ENCODE measurements around the gene VPS41. TPM values are rescaled to one million over a fixed set of nuclear protein-coding genes. Genes with fewer than 3 reads are reported as not detected.

The VPS41 gene
- total RNA-seq, 1 donor from 2014 or later, result 53.1 TPM

DNA sequence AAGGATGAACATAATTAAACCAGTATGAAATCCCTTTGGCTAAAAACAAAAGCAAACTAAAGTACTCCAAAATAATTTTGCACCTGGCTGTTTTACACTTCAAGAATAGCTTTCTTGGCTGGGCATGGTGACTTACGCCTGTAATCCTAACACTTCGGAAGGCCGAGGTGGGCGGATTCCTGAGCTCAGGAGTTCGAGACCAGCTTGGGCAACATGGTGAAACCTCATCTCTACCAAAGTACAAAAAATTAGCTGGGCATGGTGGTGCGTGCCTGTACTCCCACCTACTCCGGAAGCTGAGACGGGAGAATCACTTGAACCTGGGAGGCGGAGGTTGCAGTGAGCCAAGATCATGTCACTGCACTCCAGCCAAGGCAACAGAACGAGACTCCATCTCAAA, 185.7 kb downstream of the VPS41 start:
- no peak for DNase-seq

DNA sequence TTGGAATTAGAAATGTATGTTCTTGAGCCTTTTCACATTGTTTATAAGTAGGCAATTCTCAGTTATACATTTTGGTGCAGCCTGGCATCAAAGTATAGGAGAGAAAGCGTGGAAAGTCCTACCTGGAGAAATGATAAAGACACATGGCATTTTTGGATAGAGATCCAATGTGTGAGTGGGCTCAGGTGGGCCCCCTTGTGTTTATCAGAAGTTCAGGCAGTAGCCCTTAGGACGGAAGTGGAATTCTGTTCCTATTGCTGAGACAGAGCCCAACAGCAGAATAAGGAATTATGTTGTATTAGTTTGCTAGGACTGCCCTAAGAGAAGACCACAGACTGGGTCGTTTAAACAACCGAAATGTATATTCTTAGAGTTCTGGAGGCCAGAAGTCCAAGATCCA, 192.6 kb downstream of the VPS41 start:
- no peak for DNase-seq

DNA sequence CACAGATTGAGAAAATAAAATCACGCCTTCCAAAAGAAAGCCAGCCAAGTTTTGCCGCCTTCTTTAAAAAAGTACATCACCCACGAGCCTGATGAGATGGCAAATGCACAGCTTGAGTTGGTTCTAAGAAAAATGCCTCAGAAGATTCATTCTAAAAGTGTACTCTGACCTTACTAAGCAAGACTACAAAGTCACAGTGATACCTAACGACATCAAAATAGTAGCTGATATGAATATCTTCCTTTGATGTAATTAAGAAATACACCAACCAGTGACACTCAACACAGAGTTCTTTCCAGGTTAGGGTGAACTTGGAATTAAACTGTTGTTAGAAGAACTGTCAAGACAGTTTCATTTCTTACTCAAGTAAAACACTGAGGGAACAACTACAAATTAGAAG, 199.9 kb downstream of the VPS41 start:
- no peak for DNase-seq

DNA sequence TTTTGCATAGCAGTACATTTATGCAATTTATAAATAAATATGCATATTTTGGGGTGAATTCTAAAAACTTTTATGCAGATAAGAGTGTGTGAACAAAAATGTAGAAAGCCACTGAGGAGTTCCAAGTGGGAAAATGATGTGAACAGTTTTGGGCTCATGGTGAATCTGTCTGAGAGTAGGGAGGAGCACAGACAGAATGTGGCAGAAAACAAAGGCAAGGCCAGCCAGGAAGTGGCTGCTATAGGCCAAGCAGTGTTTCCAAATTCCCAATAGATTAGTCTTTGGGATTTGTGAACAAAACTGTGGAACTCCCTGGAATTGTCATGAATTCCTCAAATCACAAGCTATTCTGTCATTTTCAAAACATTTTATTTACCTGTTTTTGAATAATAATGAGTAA, 204.2 kb downstream of the VPS41 start:
- DNase-seq, result no peak

DNA sequence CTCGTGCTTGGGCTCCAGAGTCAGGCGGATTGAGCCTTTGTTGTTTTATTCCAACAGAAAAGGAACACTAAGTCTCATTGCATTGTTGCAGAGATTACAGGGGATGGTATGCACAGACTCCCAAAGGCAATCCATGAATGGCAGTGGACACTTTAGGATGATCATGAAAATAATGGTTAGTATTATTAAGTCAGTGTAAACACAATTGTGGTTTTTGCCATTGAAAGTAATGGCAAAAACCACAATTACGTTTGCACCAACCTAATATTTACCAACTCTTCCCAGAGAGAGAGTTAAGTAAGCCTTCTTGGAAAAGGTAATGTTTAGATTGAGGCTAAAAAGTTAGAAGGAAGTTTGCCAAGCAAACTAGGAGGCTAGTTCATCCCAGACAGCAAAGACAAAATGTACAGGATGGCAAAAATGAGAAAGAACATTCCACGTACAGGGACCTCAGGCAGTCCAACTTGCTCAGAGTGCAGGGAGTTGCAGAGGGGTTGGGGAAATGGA, 204.9 kb downstream of the VPS41 start:
- DNase-seq, result no peak

DNA sequence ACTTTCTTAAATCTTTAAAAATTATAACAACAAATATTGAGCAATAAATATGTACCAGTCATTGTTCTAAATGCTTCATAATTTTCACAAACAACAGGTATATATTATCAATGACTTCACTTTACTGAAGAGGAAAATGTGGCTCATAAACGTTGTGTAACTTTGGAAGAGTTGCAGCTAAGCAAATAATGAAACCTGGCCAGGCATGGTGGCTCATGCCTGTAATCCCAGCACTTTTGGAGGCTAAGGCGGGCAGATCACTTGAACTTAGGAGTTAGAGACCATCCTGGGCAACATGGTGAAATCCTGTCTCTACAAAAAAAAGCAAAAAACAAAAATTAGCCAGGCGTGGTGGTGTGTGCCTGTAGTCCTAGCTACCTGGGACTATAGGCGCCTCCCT, 205.9 kb downstream of the VPS41 start:
- no peak for DNase-seq

DNA sequence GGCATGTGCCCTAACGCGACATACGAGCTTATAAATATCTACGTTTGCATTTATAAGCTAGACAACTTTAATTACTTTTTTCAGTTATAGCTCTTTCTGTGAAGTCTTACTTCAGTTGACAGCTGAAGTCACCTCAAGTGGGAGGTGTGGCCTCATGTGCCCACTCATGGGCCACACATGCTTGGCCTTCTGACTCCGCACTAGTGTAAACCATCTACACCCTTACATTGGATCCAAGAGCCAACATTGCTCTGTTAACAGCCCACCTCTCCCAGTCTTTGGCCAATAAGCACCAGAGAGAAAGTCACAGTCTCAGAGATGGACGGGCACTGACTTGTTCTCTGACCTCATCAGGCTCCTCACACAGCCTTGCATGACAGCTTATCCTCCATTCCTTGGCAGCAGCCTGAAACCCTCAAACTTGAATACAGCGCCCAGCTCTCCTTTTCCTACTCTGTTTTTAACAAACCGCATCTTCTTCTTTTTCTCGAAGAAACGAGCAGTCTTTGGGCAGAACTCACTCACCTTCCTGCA, 206.9 kb downstream of the VPS41 start:
- DNase-seq, result no peak

DNA sequence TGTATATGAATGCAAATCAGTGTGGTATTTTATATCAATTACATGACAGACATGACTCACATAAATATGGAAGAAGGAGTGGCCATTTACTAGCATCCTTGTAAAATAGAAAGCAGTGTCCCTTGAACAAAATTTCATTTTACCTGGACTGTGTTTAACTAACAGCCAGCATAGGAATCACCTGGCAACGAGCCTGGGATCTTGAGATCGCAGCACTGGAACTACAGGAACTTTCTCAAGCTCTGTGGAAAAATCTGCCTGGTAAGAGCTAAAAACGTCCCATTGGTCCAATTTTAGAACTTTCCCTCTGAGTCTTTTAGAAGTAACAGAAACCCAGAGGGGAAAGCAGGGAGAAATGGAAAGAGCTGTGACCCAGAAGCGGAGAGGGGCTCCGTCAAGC, 208.9 kb downstream of the VPS41 start:
- DNase-seq, result no peak

DNA sequence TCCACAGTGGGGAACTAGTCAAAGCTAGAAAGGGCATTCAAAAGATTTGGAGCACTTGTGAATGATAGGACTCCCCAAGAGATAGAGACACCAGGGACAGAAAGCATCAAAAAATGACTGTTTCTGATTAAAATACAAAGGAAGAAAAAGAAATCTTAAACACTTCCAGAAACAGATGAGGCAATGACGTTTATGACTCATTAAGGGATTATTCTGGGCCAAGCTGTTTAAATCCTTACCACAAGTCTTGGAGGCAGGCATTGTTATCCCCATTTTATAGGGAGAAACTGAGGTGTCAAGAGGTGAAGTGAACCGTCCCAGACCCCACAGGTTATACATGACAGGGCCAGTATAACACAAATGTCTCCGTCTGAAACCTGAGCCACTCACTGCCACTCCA, 209.5 kb downstream of the VPS41 start:
- no peak for DNase-seq

DNA sequence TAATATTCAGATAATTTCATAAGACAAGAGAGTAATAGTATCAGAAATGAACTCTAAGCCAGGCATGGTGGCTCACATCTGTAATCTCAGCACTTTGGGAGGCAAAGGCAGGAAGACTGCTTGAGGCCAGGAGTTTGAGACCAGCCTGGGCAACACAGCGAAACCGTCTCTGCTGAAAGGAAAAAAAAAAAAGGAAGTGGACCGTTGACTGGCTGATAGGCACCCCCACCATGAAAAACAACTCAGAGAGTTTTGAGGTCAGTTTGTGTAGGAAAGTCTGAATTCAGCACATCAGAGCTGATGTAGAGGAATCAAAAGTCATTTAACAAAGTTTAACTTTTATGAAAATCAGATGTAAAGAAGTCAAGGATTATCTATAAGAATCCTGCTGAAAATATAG, 214.7 kb downstream of the VPS41 start:
- no peak for DNase-seq

DNA sequence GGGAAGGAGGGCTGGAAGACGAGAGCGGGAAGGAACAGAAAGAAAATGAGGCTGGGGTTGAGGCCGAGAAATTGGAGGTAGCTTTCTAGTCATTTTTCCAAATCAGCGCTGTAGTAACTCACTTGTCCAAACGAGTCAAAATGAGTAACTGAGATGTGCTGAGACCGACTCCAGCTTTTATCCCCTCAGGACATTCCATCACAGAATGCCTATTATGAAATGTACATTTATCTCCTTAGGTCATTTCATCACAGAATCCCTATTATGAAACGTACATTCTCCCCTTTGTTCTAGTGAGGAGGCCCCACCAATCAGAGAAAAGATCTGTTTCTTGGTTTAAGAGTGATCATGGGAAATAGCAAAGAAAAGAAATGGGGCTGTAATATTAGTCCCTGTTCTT, 222.1 kb downstream of the VPS41 start:
- DNase-seq, result no peak

DNA sequence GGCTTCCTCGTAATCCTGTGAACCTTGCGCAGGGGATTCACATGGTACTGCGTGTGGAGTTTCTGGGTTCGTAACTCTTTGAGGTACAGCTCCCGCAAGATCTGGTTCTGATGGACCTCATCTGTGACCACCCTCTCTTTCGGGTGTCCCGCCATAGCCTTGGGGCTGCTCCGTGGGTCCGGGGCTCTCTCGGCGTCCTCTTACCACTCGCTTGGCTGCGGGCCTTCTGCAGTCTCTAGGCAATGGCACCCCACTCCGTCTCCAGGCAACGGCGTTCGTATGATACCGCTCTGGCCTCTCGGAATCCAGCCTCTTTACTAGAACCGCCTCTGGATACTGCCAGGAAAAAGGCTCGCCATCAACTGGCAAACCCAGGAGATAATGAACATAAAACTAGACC, 223.1 kb downstream of the VPS41 start:
- DNase-seq, result no peak

DNA sequence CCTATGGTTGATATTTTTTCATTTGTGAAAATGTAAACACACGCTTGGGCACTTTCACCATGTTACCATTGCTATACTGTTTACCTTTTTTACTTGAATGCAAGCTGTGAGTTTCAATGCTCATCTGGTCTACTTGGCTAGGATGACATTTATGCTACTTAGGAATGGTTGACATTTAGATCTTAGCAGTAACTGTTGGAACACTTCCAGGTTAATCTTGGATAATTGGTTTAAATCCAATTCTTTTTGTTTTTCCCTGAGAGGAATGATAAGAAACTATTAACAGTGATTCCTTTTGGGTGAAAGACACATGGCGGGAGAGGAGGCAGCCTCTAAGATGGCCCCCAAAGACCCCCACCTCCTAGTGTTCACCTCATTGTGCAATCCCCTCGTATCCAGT, 226.4 kb downstream of the VPS41 start:
- no peak for DNase-seq

DNA sequence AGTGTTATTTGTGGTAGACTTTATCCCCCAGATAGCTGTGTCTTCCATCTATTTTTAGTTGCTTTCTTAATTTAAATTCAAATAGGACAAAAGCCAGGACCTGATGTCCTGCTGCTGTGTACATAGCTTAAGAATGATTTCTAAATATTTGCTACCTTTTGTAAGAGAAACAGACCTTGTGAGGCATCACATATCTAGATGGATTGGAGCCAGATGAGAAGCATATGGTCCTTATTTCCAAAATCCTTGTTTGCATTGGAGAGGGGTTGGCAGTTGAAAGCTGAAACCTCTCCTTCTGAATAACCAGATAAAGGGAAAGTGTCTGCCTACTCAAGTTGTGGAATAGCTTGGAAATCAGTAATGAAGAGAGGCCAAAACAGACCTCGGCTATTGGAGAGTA, 227.1 kb downstream of the VPS41 start:
- no peak for DNase-seq

DNA sequence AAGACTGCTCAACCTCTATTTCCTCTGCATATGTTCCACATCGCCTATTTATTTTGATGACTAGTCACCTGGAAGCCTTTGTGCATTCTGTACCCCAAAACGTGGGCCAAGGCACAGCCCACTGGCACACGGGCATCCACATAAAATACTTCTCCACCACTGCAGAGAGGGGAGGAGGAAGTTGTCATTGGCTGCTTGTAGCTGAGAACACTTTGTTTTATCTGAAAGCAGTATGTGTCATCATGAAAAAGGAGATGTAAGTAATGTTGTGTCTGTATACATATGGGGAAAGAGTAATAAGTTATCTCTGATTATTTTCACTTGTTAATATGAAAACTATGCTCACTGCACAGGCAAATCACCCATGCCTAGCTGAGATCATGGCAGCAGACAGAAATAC, 229.6 kb downstream of the VPS41 start:
- DNase-seq, result no peak

DNA sequence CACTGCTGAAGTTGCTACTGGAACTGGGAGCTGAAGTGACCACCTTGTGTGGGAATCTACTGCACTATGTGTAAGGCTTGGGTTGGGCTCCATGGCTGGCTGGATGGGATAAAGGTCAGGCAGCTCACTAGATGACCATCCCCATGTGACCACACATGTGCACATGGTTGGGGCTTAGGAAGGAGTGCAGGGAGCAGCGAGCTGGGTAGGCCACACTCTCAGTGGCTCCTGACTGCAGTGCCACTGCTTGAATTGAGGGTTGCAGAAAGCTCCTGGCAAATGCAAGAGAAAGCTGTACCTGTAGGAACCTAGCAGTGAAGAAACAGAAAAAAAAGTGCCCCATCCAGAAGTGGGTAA, 230.3 kb downstream of the VPS41 start:
- DNase-seq, result no peak

DNA sequence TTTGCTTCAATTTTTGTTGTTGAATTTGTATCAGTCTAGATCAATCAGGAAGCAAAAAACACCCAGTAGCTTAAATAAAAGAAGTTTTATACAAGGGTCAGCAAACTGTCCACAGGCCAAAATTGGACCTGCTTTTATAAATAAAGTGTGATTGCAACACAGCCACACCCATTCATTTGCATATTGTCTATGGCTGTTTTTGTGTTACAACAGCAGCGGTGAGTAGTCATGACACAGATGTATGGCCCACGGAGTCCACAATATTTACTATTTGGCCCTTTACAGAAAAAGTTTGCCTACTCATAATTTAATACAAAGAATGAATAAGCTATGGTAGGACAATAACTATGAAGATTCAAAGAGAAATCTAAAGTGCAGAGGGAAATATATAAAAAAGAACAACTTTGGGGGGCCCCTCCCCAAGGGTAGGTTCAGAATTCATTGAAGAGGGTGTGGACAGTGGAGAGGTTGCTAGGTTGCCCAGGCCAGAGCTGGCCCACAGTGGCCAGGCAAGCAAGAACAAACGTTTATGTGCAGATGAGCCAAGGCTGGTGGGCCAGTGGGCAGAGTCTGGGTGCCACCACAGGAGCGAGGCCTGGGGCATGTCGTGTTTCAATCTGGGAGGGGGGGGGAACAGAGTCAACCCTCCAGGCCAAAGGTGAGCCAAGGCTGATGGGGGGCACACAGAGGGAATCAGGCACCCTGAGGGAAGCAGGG, 230.9 kb downstream of the VPS41 start:
- no peak for DNase-seq

DNA sequence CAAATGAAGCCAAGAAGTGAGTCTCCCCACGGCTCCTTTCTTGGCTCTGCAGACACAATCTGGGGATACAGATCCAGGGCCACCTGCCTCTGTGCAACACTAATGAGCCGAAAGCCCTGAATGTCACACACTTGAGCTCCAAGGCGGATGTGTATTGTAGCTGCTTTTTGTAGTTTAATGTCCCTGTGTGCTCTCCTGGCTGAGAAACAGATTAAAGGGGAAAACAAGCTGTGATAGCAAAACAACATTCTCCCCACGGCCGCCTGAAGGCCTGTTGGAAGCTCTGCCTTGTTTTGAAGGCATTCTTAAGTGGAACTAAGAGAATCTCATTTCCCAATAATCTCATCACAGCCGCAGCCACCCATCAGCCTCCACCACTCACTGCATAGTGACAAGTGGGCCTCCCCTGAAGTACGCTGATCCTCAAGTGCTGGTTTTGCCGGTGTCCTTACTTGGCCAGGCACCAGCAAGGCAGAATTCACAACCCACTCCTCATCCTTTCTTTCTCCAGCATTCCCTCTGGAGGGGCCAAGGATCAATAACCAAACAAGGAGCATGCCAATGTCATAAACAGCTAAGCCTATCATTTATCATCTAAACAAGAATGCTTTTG, 233.4 kb downstream of the VPS41 start:
- no peak for DNase-seq

DNA sequence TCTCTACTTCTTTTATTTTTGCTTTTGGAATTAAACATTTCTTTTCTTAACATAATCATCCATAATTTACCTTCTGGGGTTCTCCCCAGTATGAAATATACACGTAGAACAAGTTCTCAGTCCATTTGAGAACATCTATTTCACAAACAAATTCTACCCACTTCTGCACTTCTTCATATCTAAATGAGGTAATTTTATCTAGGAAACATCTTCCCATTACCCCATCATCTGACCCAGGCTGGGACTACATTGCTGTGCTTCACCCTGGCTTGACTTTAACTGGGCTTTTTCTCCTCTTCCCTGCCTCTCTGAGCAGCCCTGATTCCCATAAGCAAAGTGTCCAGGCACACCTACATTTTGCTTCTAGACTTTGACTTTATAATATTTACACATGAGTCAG, 234.5 kb downstream of the VPS41 start:
- DNase-seq, result no peak

DNA sequence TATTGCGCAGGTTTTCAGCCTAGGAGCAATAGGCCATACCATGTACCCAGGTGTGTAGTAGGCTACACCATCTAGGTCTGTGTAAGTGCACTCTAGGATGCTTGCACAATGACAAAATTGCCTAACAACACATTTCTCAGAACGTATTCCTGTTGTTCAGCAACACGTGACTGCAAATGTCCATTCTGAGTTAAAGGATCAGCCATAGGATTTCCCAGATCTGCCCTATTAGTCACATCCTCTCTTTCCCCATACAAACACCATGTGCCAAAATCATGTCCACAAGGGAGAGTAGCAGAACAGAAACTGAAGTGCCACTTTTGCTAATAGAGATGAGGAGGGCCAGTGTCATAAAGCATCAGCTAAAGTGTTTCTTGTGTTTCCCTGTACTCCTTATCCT, 235.2 kb downstream of the VPS41 start:
- peak; percentile 44 for DNase-seq
